Limb (tissue), 2 donors: ENCODE measurements around the gene HTR3B.
"Not testable (repeated sequence)": the region's sequence is repeated elsewhere in the genome, so short reads cannot be mapped to it uniquely, and the experiment has no call there.

Source experiments
- DNase-seq, 2 donors: peaks; one replicate each; pipeline ENCODE4 v3.0.0-alpha.2; 2016; ENCODE audit errors: extremely low spot score in 2 of 2

Gene HTR3B

GRCh38 chr11:113904379-113905101 lies at the start of gene HTR3B:
TSS of gene HTR3B (plus strand) at chr11:113904796. CDS start at chr11:113904934, 138 bp downstream.
- DNase-seq: no peak

- no peak for DNase-seq
Measured at GRCh38 chr11:113855803-113856202, 48.8 kb upstream of the HTR3B start.

DNA sequence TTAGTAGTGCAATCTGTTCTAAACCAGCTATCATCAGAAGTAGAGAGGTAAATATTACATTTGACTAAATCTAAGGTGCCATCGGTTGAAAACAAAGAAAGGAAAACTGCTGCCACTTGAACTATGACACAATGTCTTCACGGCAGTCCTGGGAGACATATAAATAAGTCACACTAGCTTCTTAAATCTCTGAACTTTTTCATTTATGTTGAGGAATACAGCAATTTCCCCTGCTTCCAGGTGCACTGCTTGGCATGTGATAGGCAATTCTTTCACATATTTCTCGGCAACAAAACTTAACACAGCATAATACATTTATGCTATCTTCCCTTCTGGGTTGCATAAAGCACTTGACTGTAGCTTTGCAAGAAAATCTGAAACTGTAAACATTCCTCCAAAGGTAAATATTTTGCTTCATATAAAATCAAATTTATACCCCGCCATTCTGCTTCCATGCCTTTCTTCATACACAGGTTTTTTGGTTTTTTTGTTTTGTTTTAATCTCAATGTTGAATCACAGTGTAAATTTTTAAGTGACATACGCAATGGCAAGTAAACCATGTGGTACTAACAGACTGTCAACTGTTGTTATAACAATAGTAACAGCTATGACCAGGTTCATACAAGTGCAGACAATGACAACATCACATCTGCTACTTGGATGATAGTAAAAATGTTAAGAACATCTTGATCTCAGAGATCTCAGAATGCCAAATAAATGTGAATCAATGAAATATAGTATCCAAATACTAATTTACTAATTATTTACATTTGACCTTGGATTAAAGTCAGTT lies 47.4 kb upstream of the HTR3B start:
- no peak for DNase-seq

- DNase-seq: no peak
Measured at GRCh38 chr11:113859665-113860064, 44.9 kb upstream of the HTR3B start.

DNA sequence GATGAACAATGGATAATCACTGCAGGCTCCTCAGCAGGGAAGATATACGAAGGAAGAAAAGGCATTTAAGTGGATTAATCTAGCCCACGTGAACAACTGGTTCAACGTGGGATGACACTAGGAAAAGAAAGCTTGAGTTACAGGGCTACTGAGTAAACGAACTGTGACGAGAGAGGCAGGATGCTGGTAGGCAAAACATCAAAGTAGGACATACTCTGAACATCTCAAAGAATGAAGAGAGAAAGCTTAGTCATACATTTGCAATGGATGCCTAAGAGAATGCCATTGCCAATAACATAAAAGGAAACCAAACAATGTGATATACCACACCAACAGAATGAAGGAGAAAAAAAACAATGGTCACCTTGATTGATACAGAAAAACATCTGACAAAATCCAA lies 42.2 kb upstream of the HTR3B start:
- no peak for DNase-seq

- DNase-seq: no peak
Measured at GRCh38 chr11:113864410-113864809, 40.2 kb upstream of the HTR3B start.

DNA sequence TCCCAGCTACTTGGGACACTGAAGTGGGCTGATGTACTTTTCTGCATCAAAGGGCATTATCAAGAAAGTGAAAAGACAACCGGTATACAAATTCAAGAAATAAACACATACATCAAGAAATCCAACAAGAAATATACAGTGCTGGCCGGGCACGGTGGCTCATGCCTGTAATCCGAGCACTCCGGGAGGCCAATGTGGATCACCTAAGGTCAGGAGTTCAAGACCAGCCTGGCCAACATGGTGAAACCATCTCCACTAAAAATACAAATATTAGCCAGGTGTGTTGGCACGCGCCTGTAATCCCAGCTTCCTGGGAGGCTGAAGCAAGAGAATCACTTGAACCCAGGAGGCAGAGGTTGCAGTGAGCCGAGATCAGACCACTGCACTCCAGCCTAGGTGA lies 38.7 kb upstream of the HTR3B start:
- DNase-seq: no peak

GRCh38 chr11:113867843-113868503 lies 36.6 kb upstream of the HTR3B start:
- DNase-seq: no peak

- no peak for DNase-seq
Measured at GRCh38 chr11:113871336-113871735, 33.3 kb upstream of the HTR3B start.

- no peak for DNase-seq
Measured at GRCh38 chr11:113873236-113873626, 31.4 kb upstream of the HTR3B start.

DNA sequence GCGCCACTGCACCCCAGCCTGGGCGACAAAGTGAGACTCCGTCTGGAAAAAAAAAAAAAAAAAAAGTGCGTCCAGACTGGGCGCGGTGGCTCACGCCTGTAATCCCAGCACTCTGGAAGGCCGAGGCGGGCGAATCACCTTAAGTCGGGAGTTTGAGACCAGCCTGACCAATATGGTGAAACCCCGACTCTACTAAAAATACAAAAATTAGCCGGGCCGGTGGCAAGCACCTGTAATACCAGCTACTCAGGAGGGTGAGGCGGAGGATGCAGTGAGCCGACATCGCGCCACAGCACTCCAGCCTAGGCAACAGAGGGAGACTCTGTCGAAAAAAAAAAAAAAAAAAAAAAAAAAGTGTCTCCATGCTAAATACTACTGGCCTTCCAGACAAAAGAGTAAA lies 30.5 kb upstream of the HTR3B start:
- DNase-seq: no peak

- DNase-seq: no peak
Measured at GRCh38 chr11:113874581-113875233, 29.9 kb upstream of the HTR3B start.

DNA sequence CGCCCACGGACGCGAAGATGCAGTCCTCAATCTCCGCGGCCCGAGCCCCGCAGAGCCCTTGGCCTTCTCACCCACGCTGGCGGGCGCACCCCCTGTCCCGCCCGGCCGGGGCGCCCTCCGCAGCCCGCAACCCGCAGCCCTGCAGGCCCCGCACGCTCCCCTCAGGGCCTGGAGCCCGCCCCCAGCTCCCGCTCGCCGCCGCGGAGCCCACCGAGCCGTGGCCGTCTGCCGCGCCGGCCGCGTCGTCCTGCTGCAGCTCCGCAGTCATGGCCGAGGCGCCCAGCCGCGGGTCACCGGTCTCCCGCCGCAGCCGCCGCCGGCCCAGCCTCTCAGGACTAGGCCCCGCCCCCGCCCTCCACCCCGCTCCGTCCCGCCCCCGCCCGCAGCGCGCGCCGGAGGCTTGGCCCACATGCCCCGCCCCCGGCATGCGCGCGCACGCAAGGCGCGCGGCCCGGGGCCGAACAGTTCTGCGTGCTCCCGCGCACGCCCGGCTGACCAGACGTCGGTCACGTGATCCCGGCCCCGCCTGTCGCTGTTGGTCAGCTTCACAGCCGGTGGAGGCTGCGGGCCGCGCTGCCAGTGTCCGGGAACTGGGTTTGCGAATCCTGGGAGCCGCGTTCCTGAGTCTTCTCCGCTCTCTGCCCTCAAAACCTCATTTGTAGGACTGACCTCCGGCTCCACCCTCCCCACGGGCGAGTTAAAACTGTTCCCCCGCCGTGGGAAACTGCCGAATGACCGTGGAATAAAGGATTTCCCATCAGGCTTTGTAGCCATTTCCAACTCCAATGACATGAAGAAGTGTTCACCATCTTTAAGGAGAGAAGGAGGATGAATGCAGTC lies 29.1 kb upstream of the HTR3B start, which contains the start of gene USP28:
Gene USP28 (minus strand): TSS at position 339 of the 840 bp plus-strand sequence. CDS start 71 bp downstream, at position 268.
- DNase-seq: peak; percentile 95 to 97

GRCh38 chr11:113876074-113876797 lies 28.4 kb upstream of the HTR3B start:
- no peak for DNase-seq

DNA sequence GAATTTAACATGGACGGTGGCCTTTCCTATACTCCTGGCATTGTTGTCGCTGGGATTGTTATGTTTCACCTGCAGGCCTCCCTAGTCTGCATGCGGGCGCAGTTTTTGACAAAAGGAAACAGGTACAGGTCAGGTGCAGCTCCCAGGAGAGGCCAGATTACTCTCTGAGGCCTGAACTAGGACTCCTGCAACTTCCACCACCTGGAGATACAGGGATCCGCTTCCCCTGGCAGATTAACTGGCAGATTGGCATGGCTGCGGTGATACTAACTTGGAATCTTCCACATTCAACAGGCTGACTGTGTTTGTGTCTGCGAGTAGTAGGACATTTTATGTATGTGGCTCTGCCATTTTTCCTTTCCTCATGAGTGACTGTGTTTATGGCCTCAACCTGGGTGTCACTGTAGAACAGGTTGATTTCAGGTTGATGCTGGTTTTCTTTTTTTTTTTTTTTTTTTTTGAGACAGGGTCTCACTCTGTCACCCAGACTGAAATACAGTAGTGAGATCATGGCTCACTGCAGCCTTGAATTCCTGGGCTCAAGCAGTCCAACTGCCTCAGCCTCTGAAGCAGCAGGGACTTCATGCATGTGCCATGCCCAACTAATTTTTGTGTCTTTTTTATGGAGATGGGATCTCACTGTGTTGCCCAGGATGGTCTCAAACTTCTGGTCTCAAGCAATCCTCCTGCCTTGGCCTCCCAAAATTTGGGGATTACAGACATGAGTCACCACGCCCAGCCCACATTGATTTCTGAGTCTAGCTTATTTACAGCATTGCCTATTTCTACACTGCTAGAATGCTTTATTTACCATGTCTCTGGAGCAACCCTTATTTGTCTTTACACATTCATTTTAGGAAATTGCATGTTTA lies 27.6 kb upstream of the HTR3B start:
- DNase-seq: no peak

DNA sequence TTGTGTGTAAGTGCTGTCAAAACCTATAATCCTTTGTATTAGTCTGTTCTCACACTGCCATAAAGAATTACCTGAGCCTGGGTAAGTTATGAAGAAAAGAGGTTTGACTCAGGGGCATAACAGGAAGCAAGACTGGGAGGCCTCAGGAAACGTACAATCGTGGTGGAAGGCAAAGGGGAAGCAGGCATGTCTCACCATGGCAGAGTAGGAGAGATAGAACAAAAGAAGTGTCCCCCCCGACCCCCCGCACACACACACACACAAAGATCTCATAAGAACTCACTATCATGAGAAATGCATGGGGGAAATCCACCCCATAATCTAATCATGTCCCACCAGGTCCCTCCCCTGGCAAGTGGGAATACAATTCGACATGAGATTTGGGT lies 26.9 kb upstream of the HTR3B start:
- DNase-seq: no peak

GRCh38 chr11:113879446-113879845 lies 25.1 kb upstream of the HTR3B start:
- DNase-seq: not testable (repeated sequence)

GRCh38 chr11:113880971-113881370 lies 23.6 kb upstream of the HTR3B start:
- DNase-seq: no peak

- DNase-seq: no peak
Measured at GRCh38 chr11:113881856-113882255, 22.7 kb upstream of the HTR3B start.
